Vagina (tissue), 2 donors: ENCODE results near the gene SETBP1. TPM values are rescaled to one million over a fixed set of nuclear protein-coding genes. Genes with fewer than 3 reads are reported as not detected.

Source experiments
- DNase-seq, 2 donors: peaks; one replicate each; pipeline ENCODE4 v3.0.0-alpha.2; 2017; ENCODE audit errors: extremely low spot score in 2 of 2
- H3K27ac ChIP-seq: fragments of 200-600 bp; sonication (generic); one replicate; pipeline ENCODE4 v1.5.1; 2019
- H3K27me3 ChIP-seq: fragments of 200-600 bp; sonication (generic); one replicate; pipeline ENCODE4 v1.5.1; 2019
- H3K36me3 ChIP-seq, 2 donors: fragments of 200-600 bp; sonication (generic); one replicate each; pipeline ENCODE4 v1.5.1; 2017 to 2019
- H3K4me1 ChIP-seq: fragments of 200-600 bp; sonication (generic); one replicate; pipeline ENCODE4 v1.5.1; 2019
- H3K4me3 ChIP-seq, 2 donors: fragments of 200-600 bp; sonication (generic); 1 replicate in 1 of 2; 2 replicates in 1 of 2; pipeline ENCODE4 v1.5.1; 2016 to 2019
- H3K9me3 ChIP-seq: fragments of 200-600 bp; sonication (generic); one replicate; pipeline ENCODE4 v1.5.1; 2019
- CTCF ChIP-seq, 3 experiments: fragments of 450-650 bp in 2 of 3; fragments of 200-600 bp in 1 of 3; sonication (generic) in 1 of 3; IDR thresholded peaks; one replicate each; pipeline ENCODE4 v1.5.1; 2017 to 2019; ENCODE audit warnings: antibody characterized with exemption in 3 of 3, mild to moderate bottlenecking in 2 of 3, moderate library complexity in 2 of 3
- POLR2A ChIP-seq, 2 donors: fragments of 450-650 bp; IDR thresholded peaks; one replicate each; pipeline ENCODE4 v1.6.1; 2017; ENCODE audit warnings: antibody characterized with exemption in 2 of 2, mild to moderate bottlenecking in 2 of 2, moderate library complexity in 2 of 2
- POLR2AphosphoS5 ChIP-seq, 2 donors: sonication (generic); formaldehyde crosslinking; IDR thresholded peaks; one replicate each; pipeline ENCODE4 v1.9.0; 2017; ENCODE audit warnings: antibody characterized with exemption in 2 of 2, mild to moderate bottlenecking in 2 of 2, low read depth in 1 of 2; ENCODE audit not compliant: insufficient read depth in 1 of 2
- intact Hi-C: fragments of 100-400 bp; cut with DNase I; formaldehyde crosslinking; loops from one replicate; pipeline ENCODE4 v1.15.1; 2023
- total RNA-seq: library from RNA; depleted of rRNA; stranded (reverse); fragments of >200 nt; gene quantifications from one replicate; pipeline ENCODE4 v1.2.3, GENCODE V29; 2016

The SETBP1 gene
- total RNA-seq, 1 donor from 2014 or later: 38.1 TPM

- intact Hi-C loops: no loop called here
- H3K4me3 ChIP-seq: no peak overlapping the region
- H3K27me3 ChIP-seq: no peaks in the 10 kb centered on the region
- no peaks in the 10 kb centered on the region for H3K36me3 ChIP-seq
- no peak for DNase-seq
- H3K9me3 ChIP-seq: no peaks in the 10 kb centered on the region
- no peaks in the 10 kb centered on the region for H3K4me1 ChIP-seq
- H3K27ac ChIP-seq: no peak overlapping the region
- no peak for TF ChIP-seq POLR2AphosphoS5 (IDR thresholded peaks at IDR 0.05; ENCODE audit: insufficient read depth in 1 of 2, low read depth in 1 of 2)
- no peak for TF ChIP-seq CTCF (IDR thresholded peaks at IDR 0.05)
- TF ChIP-seq POLR2A (IDR thresholded peaks at IDR 0.05): no peak
Measured at GRCh38 chr18:44988821-44989587, 308.3 kb downstream of the SETBP1 start.

- Histone ChIP-seq H3K27ac (no peak overlapping the region), H3K9me3 (no peaks in the 10 kb centered on the region), H3K27me3 (no peaks in the 10 kb centered on the region), H3K4me3 (no peak overlapping the region), H3K36me3 (no peaks in the 10 kb centered on the region), H3K4me1 (no peaks in the 10 kb centered on the region)
- intact Hi-C loops: no loop called here
- TF ChIP-seq POLR2AphosphoS5 (IDR thresholded peaks at IDR 0.05; ENCODE audit: insufficient read depth in 1 of 2, low read depth in 1 of 2) (no peak), CTCF (IDR thresholded peaks at IDR 0.05) (no peak)
- no peak for DNase-seq
Measured at GRCh38 chr18:44996261-44996660, 315.6 kb downstream of the SETBP1 start.

- no peak for DNase-seq
- H3K4me3 ChIP-seq: no peak overlapping the region
- no peaks in the 10 kb centered on the region for H3K4me1 ChIP-seq
- TF ChIP-seq POLR2A (IDR thresholded peaks at IDR 0.05): no peak
- TF ChIP-seq CTCF (IDR thresholded peaks at IDR 0.05): no peak
- TF ChIP-seq POLR2AphosphoS5 (IDR thresholded peaks at IDR 0.05; ENCODE audit: insufficient read depth in 1 of 2, low read depth in 1 of 2): no peak
- no peak overlapping the region for H3K27ac ChIP-seq
- H3K36me3 ChIP-seq: no peaks in the 10 kb centered on the region
- H3K27me3 ChIP-seq: no peaks in the 10 kb centered on the region
- intact Hi-C loops: no loop called here
- H3K9me3 ChIP-seq: no peaks in the 10 kb centered on the region
Measured at GRCh38 chr18:44997174-44997573, 316.5 kb downstream of the SETBP1 start.

GRCh38 chr18:44998360-44998759, 317.7 kb downstream of the SETBP1 start:
- H3K9me3 ChIP-seq: no peaks in the 10 kb centered on the region
- TF ChIP-seq POLR2A (IDR thresholded peaks at IDR 0.05) (no peak), CTCF (IDR thresholded peaks at IDR 0.05) (no peak), POLR2AphosphoS5 (IDR thresholded peaks at IDR 0.05; ENCODE audit: insufficient read depth in 1 of 2, low read depth in 1 of 2) (no peak)
- no peaks in the 10 kb centered on the region for H3K4me1 ChIP-seq
- intact Hi-C loops: no loop called here
- no peaks in the 10 kb centered on the region for H3K36me3 ChIP-seq
- no peaks in the 10 kb centered on the region for H3K27me3 ChIP-seq
- no peak for DNase-seq
- H3K27ac ChIP-seq: no peak overlapping the region
- H3K4me3 ChIP-seq: no peak overlapping the region

- no peak for TF ChIP-seq CTCF (IDR thresholded peaks at IDR 0.05)
- no peak for TF ChIP-seq POLR2AphosphoS5 (IDR thresholded peaks at IDR 0.05; ENCODE audit: insufficient read depth in 1 of 2, low read depth in 1 of 2)
- TF ChIP-seq POLR2A (IDR thresholded peaks at IDR 0.05): no peak
- Histone ChIP-seq H3K27me3 (no peaks in the 10 kb centered on the region), H3K27ac (no peak overlapping the region), H3K4me3 (no peak overlapping the region), H3K36me3 (no peaks in the 10 kb centered on the region), H3K4me1 (peaks cover 9% of the 10 kb centered on the region), H3K9me3 (no peaks in the 10 kb centered on the region)
- no peak for DNase-seq
- intact Hi-C loops: loop anchor here (5.0 kb wide), 1 partner anchor 1213 kb away; no protein-coding TSS in a partner anchor
Measured at GRCh38 chr18:45004546-45005080, 323.9 kb downstream of the SETBP1 start.
